ENCODE data around the gene SLC25A33.

DNA sequence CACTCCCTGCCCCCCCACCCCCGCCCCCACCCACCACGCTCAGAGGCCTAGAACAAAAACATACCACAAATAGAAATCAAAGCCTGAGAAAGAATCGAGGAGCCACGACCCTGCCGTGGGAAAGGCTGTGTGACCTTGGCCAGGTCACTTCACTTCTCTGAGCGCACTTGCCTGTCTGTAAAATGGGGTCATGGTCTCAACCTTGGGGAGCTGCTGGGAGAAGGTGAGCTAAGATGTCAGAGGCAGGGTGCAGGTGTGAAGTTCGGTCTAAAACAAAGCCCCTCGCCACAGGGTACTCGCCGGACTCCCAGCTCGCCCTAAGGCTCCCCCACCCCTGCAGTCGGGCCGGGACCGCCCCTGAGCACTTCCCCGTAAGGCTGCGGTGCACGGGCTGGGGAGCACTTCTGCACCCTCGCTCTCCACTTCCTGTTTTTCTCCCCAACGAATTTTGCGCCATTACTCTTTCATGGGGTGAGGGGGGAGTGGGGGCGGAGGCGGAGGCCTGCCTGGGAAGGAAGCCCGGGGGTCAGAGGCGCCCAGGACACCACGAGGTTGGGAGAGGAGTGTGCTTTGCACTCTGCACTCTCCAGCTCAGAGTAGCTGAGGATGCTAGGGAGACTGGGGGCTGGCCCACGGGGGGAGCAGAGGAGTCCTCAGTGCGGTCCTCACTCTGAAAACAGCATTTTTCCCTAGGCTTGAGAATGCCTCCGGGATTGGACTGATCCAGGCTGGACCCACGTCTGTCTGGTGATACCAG is 90.4 kb downstream of the SLC25A33 start:
- no peak for TF ChIP-seq EZH2 (IDR thresholded peaks at IDR 0.05)
- TF ChIP-seq POLR2AphosphoS5 (IDR thresholded peaks at IDR 0.05; ENCODE audit: borderline replicate concordance, low read depth, low read length), result no peak
- TF ChIP-seq FOXP2 (optimal IDR thresholded peaks at IDR 0.05; ENCODE audit: control extremely low read depth, extremely low read length, insufficient read depth), result no peak
